Retinal pigment epithelial cell (primary cell): ENCODE results near the gene PCGF1.

Experiments used
- DNase-seq: peaks from one replicate; pipeline ENCODE4 v3.0.0-alpha.2; 2010; ENCODE audit warnings: low read depth
- H3K4me3 ChIP-seq: 2 replicates; pipeline ENCODE4 v1.5.1; 2011; ENCODE audit warnings: mild to moderate bottlenecking, low read length, control low read depth, moderate library complexity
- TF ChIP-seq, protein P1 (sequence below): conservative IDR thresholded peaks from 2 replicates; pipeline ENCODE4 v1.5.1; 2011; ENCODE audit warnings: low read depth, low read length, control low read depth, inconsistent platforms

Gene PCGF1

DNA sequence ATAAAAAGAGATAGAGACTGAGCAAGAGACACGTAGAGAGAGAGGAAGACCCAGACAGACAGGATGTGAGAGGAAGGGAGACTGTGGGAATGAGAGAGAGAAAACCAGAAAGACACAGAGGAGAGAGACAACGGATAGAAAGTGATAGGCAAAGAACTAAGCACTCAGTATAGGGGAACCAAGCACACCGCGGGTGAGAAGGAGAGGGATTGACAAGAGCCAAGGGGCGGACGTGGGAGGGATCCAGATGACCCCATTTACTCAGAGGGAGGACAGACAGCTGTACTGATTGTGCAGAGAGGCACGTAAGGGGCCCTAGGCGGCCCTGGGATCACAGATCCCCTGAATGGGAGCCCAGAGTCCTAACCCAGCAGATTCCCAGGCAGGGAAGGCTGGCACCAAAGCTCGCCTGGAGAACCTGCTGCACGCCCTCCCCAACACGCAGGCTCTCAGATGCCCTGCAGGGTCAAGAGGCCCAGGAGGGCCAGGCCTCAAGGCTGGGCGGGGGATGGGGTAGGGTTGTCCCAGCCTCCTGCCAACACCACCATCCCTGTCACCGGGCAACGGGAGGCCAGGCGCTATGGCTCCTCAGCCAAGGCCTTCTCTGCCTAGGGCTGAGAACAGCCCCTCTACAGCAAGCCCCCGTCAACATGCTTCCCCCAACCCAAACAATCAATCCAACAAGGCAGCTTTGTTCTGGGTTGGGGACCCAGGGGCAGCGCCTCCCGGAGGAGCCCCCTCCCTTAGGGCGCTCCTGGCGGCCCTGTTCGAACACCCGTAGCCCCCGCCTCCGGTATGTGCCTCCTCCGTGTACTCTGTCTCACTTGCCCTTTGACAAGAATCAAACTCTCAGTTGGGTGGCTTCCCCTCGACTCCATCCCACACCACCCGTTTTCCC lies 45.7 kb upstream of the PCGF1 start:
- DNase-seq, result no peak
- peak overlapping the region; percentile 94 for H3K4me3 ChIP-seq
- TF ChIP-seq, protein P1, sequence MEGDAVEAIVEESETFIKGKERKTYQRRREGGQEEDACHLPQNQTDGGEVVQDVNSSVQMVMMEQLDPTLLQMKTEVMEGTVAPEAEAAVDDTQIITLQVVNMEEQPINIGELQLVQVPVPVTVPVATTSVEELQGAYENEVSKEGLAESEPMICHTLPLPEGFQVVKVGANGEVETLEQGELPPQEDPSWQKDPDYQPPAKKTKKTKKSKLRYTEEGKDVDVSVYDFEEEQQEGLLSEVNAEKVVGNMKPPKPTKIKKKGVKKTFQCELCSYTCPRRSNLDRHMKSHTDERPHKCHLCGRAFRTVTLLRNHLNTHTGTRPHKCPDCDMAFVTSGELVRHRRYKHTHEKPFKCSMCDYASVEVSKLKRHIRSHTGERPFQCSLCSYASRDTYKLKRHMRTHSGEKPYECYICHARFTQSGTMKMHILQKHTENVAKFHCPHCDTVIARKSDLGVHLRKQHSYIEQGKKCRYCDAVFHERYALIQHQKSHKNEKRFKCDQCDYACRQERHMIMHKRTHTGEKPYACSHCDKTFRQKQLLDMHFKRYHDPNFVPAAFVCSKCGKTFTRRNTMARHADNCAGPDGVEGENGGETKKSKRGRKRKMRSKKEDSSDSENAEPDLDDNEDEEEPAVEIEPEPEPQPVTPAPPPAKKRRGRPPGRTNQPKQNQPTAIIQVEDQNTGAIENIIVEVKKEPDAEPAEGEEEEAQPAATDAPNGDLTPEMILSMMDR, result no peak

DNA sequence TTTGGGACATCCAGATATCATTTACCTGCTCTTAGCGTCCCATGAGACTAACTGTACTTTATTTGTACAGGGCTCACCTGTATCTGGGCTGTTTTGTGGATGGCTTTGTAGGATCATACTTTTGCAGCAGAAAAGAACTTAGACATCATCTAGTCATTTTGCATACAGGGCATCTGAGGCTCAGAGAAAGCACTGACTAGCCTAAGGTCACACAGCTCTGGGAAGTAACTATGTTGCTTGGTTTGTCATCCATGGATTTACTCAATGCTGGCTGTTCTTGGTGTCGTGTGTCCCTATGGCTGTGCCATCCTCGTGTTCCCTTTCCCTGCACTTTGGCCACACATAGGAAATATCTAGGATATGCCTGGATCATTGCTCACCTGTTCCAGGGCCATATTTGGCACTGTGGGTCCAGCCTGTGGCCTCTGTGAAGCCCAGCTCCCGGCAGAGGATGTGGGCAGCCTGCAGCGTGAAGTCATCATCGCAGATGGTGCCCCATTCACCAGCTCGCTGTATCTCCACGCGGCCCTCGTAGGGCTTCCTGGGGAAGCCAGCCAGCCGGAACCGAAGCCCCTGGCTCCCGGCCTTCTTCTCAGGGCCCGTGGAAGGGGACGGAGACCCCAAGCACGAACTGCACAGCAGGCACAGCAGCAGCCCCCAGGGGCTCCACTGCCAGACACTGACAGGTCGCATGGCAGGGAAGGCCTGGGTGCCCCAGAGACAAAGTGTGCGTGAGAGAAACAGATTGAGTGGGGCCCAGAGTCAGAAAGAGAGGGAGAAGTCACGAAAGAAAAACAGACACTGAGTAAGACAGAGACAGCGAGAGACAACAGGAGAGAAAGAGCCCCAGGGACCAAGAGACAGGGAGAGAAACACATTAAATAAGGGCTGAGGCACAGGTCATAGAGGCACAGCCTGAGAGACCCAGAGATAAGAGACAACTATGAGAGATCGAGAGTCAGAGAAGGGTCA lies 44.7 kb upstream of the PCGF1 start:
- no peak for DNase-seq
- TF ChIP-seq, protein P1, result no peak
- H3K4me3 ChIP-seq, result no peak overlapping the region

DNA sequence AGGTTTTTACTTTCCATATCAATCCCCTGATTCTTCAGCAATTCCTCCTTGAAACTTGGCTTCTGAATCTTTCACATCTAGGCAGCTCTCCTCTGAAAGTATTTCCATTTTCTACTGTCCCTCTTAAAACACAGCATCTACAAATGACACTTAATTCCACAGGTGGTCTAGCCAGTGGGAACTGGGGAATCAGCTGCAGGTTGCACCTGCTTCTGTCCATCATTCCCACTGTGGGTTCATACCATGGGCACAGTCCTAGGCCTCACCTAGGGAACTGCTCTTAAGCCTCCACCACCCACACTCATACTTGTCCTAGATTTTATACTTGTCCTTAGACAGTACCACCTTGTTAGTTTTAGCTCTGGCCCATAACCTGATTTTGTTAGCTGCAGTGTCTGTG lies 44.0 kb upstream of the PCGF1 start:
- TF ChIP-seq, protein P1, result no peak
- DNase-seq, result no peak
- no peak overlapping the region for H3K4me3 ChIP-seq

DNA sequence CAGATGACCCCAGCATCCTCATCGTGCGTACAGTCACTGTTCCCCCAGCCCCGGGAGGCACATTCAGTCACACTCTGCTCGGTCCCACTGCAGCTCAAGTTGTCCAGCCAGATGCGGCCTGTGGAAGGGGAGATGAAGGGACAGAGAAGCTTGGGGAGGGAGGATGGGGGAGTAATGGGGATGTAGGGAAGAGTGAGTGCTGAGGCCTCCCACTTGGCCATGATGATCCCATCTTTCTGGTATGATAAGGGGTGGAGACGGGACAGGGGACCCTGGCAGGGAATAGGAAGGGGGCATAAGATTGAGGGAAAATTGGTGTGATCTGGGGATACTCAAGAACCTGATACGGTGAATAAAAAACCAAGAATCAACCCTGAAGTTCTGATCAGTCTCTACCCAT lies 42.7 kb upstream of the PCGF1 start:
- H3K4me3 ChIP-seq, result no peak overlapping the region
- no peak for DNase-seq
- TF ChIP-seq, protein P1, result no peak

DNA sequence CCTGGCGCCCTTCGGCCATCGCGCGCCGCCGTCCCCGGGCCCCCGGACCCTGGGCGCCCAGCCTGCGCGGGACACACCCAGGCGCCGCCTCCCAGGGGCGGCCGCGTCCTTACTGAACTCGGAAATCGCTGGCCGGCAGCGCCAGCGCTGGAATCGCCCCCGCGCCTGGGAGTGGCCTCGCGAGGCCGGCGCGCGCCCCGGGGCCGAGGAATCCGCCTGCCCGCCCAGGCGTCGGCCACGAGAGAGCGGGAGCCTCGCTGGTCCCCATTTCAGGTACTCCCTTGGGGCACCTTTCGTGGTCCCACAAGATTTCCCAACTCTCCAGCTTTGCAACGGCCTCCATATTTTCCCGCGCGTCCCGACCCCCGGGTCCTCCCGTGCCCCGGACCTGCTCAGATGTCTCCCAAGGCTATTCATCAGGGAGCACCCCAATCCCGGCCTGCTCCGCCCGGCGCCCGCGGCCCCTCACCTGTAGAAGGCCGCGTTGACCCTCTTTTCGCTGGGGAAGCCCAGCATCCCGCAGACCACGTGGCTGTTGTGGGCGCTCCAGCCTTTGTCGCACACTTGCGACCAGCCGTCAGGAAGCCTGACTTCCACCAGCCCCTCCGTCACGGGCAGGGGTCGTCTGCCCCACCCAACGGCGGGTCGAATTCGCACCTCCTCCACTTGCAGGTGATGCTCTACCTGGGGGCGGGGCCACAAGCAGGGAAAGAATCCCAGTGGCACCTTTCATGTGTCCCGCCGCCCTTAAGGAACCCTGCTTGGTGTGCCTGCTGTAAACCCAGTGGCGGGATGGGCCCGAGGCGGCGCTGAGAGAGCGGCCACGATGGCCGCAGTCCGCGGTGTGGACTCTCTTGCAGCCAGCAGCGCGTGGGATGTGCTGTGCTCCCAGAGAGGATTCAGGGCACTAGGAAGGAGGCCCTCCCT lies 41.7 kb upstream of the PCGF1 start:
- DNase-seq, result no peak
- TF ChIP-seq, protein P1, result no peak
- peak overlapping the region; percentile 67 for H3K4me3 ChIP-seq

DNA sequence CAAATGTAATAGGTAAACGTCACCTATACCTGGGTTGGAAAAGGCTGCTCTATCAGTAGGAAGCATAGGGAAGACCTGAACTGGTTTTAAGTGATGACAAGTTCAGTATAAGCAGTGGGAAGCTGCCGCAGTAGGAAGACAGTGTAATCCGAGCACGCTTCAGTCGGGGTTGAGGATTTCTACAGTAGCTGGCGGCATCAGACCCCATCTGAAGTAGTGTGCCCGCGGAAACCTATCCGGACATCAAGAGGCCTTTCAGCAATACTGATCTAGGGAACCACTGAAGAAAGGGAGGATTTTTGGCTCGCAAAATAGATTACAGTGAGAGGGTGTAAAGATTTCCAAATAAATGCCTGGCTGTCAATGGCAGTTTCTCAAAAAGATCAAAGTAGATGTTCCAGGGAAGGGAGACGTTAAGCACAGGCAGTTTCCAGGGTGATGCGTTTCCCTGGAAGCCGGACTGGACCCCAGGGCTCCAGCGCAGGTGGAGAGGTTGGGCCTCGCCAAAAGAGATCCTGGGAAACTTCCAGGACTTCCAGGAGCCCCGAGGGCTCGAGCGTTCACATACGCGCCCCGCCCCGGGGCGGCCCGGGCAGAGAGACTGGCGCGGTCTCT lies 40.9 kb upstream of the PCGF1 start:
- H3K4me3 ChIP-seq, result peak overlapping the region; percentile 67
- no peak for DNase-seq
- TF ChIP-seq, protein P1, result no peak
